Stomach smooth muscle (tissue), 2 donors: ENCODE results near the gene ABCB8.

Experiments used
- H3K27ac ChIP-seq: one replicate; pipeline ENCODE4 v1.7.0; 2013; ENCODE audit warnings: mild to moderate bottlenecking, low read length, inconsistent platforms
- H3K27me3 ChIP-seq, 2 donors: one replicate each; pipeline ENCODE4 v1.7.0; 2013; ENCODE audit warnings: low read length in 2 of 2; ENCODE audit not compliant: insufficient read depth in 2 of 2, control insufficient read depth in 1 of 2
- H3K36me3 ChIP-seq, 2 donors: one replicate each; pipeline ENCODE4 v1.7.0; 2013; ENCODE audit warnings: low read length in 2 of 2; ENCODE audit not compliant: control insufficient read depth in 2 of 2, insufficient read depth in 2 of 2
- H3K4me1 ChIP-seq: one replicate; pipeline ENCODE4 v1.7.0; 2013; ENCODE audit warnings: low read length; ENCODE audit not compliant: control insufficient read depth, insufficient read depth
- H3K4me3 ChIP-seq, 2 donors: one replicate each; pipeline ENCODE4 v1.7.0; 2013; ENCODE audit warnings: low read length in 2 of 2
- H3K9ac ChIP-seq, 2 donors: one replicate each; pipeline ENCODE4 v1.7.0; 2013; ENCODE audit warnings: low read length in 2 of 2, mild to moderate bottlenecking in 1 of 2
- H3K9me3 ChIP-seq, 2 donors: one replicate each; pipeline ENCODE4 v1.7.0; 2013; ENCODE audit warnings: low read length in 2 of 2; ENCODE audit not compliant: control insufficient read depth in 2 of 2
- donor health status: healthy.
- donor health status: Pancreatic carcinoma.

Gene ABCB8

DNA sequence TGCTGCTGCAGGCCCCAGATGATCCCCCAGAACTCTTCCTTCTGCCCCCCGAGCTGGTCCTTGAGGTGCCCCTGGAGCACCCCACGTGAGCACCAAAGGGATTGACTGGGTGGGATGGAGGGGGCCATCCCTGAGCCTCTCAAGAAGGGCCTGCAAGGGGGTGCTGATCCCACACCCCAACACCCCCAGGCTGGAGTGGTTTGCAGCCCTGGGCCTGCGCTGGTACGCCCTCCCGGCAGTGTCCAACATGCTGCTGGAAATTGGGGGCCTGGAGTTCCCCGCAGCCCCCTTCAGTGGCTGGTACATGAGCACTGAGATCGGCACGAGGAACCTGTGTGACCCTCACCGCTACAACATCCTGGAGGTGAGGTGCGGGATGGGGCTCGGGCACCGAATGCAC is 29.2 kb upstream of the ABCB8 start:
- Histone ChIP-seq H3K27me3 (no peaks in the 10 kb centered on the region), H3K9ac (no peak overlapping the region), H3K9me3 (no peaks in the 10 kb centered on the region), H3K4me3 (no peak overlapping the region), H3K36me3 (no peaks in the 10 kb centered on the region), H3K27ac (no peak overlapping the region), H3K4me1 (no peaks in the 10 kb centered on the region)

DNA sequence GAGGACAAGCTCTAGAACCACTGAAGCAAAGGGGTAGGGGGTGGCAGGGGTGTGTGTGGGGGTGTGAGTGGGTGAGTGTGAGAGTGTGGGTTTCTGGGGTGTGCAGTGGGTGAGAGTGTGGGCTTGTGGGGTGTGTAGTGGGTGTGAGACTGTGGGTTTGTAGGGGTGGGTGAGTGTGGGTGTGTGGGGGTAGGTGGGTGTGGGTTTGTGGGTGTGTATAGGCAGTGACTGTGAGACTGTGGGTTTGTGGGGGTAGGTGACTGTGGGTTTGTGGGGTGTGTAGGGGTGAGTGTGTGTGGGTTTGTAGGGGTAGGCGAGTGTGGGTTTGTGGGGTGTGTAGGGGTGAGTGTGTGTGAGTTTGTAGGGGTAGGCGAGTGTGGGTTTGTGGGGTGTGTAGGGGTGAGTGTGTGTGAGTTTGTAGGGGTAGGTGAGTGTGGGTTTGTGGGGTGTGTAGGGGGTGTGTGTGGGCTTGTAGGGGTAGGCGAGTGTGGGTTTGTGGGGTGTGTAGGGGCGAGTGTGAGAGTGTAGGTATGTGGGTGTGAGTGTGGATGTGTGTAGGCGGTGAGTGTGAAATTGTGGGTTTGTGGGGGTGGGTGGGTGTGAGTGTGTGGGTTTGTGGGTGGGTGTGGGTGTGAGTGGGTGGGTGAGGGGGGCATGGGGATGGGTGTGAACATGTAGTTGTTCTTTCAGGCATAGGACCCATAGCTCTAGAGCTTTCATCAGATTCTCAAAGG is 28.6 kb upstream of the ABCB8 start:
- Histone ChIP-seq H3K27me3 (no peaks in the 10 kb centered on the region), H3K9ac (no peak overlapping the region), H3K9me3 (no peaks in the 10 kb centered on the region), H3K4me3 (no peak overlapping the region), H3K27ac (no peak overlapping the region), H3K4me1 (no peaks in the 10 kb centered on the region), H3K36me3 (no peaks in the 10 kb centered on the region)

DNA sequence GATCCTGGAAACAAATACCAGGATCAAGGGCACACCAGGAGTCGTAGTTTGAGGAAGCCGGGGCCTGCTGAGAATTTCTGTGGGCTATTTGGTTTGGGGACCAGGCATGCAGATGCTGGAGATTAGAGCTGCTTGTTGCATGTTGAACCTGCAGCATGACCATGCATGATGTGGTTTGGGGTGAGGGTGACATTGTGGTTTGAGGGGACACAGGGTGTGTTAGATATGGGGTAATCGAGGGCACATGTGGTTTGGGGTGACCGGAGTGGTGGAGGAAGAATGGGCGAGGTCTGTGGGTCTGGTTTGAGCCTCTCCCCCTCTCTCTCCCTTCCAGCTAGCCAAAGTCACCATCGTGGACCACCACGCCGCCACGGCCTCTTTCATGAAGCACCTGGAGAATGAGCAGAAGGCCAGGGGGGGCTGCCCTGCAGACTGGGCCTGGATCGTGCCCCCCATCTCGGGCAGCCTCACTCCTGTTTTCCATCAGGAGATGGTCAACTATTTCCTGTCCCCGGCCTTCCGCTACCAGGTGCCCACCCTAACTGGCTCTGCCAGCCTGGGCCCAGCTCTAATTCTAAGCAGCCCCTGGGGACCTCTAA is 27.3 kb upstream of the ABCB8 start:
- Histone ChIP-seq H3K9me3 (no peaks in the 10 kb centered on the region), H3K27me3 (no peaks in the 10 kb centered on the region), H3K4me3 (no peak overlapping the region), H3K9ac (no peak overlapping the region), H3K36me3 (no peaks in the 10 kb centered on the region), H3K4me1 (no peaks in the 10 kb centered on the region), H3K27ac (no peak overlapping the region)

DNA sequence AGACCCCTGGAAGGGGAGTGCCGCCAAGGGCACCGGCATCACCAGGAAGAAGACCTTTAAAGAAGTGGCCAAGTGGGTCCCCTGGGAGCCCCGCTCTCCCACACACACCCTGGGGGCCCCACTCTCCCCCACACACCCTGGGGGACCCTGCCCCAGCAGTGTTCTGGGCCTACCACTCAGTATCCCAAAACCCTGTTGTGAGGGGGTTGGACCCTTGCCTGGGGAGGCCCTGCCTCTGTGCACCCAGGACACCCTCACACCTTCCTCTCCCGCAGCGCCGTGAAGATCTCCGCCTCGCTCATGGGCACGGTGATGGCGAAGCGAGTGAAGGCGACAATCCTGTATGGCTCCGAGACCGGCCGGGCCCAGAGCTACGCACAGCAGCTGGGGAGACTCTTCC is 26.7 kb upstream of the ABCB8 start:
- Histone ChIP-seq H3K4me1 (no peaks in the 10 kb centered on the region), H3K9me3 (no peaks in the 10 kb centered on the region)

DNA sequence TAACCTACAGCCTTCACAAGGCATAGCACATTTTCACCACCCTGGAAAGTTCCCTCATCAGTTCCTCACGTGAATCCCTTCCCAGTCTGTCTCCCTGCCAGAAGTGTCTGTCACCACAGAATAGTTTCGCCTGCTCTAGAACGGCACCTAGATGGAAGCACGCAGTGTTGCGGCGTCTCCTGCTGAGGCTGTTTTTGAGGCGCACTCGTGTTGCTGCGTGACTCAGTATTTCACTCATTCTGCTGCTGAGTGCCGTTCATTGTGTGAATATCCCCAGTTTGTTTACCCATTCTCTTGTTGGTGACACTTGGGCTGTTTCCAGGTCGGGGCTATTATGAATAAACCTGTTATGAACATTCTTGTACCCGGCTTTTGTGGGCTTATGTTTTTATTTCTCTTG is 24.7 kb upstream of the ABCB8 start:
- Histone ChIP-seq H3K9me3 (no peaks in the 10 kb centered on the region), H3K9ac (no peak overlapping the region), H3K36me3 (no peaks in the 10 kb centered on the region), H3K27me3 (no peaks in the 10 kb centered on the region), H3K4me1 (peaks cover 8% of the 10 kb centered on the region), H3K27ac (no peak overlapping the region), H3K4me3 (no peak overlapping the region)

More for the DNA sequence above, 26.7 kb upstream of the ABCB8 start:
- no peak overlapping the region for H3K27ac ChIP-seq
- H3K27me3 ChIP-seq = no peaks in the 10 kb centered on the region
- H3K9ac ChIP-seq = no peak overlapping the region
- H3K36me3 ChIP-seq = no peaks in the 10 kb centered on the region
- H3K4me3 ChIP-seq = no peak overlapping the region

DNA sequence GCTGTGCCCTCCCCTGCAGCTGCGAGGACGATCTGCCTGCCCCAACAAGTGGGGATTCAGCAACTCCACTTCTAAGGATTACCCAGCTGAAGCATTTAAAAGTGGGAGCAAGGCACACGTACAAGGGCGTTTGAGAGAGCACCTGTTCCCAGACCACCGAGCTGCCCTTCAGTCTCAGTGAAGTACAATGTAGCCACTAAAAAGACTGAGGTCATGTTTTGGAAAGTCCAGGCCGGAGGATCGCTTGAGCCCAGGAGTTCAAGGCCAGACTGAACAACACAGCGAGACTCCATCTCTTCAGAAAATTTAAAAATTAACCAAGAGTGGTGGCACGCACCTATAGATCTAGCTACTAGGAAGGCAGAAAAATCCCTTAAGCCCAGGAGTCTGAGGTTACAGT is 22.7 kb upstream of the ABCB8 start:
- no peaks in the 10 kb centered on the region for H3K36me3 ChIP-seq
- no peak overlapping the region for H3K4me3 ChIP-seq
- H3K9me3 ChIP-seq = no peaks in the 10 kb centered on the region

DNA sequence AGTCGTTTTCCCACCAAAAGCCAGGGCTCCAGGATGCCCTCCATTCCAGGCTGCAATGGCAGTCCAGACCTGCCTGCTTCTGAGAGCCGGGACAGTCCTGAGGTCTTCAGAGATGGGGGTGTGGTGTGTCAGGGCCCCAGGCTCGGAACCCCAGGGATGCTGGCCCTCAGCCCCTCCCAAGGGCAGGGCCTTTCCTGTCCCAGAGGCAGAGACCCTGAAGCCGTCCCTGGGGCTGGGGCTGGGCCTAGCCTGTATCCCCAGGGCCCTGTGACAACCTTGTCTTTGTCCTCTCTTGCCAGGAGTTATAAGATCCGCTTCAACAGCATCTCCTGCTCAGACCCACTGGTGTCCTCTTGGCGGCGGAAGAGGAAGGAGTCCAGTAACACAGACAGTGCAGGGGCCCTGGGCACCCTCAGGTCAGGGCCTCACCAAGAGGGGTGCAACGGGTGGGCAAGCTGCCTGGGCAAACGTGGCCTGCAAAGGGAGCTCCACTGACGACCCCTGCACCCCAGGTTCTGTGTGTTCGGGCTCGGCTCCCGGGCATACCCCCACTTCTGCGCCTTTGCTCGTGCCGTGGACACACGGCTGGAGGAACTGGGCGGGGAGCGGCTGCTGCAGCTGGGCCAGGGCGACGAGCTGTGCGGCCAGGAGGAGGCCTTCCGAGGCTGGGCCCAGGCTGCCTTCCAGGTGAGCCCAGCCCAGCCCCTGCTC is 21.5 kb upstream of the ABCB8 start:
- Histone ChIP-seq H3K9ac (no peak overlapping the region), H3K27ac (no peak overlapping the region), H3K36me3 (no peaks in the 10 kb centered on the region), H3K4me3 (no peak overlapping the region), H3K9me3 (no peaks in the 10 kb centered on the region), H3K27me3 (peaks cover 3 to 6% of the 10 kb centered on the region in 2 donors), H3K4me1 (peaks cover 15% of the 10 kb centered on the region)

More for the DNA sequence above, 22.7 kb upstream of the ABCB8 start:
- H3K27ac ChIP-seq = no peak overlapping the region
- peaks cover 14% of the 10 kb centered on the region for H3K4me1 ChIP-seq
- peaks cover 3 to 6% of the 10 kb centered on the region in 2 donors for H3K27me3 ChIP-seq
- H3K9ac ChIP-seq = no peak overlapping the region

DNA sequence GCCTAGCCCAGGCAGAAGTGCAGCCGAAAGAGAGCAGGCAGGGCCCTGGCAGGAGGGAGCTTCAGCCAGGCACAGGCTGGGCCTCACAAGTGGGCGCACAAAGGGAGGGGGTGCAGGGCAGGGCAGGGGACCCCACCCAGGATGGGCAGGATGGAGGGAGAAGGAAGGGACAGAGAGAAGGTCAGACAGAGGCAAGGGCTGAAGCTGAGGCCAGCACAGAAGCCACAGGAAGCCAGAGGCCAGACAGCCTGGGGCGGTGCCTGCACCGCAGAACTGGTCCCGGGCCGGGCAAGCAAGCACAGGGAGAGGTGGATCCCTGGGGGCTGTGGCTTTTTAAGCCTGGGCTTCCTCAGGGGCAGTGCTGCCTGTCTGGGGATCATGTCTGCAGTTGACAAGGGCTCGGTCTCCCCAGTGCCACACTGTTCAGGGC is 20.8 kb upstream of the ABCB8 start:
- H3K9me3 ChIP-seq = no peaks in the 10 kb centered on the region
- H3K27ac ChIP-seq = no peak overlapping the region
- H3K27me3 ChIP-seq = peaks cover 8 to 10% of the 10 kb centered on the region in 2 donors
- H3K9ac ChIP-seq = no peak overlapping the region
- H3K4me1 ChIP-seq = peaks cover 16% of the 10 kb centered on the region
- no peak overlapping the region for H3K4me3 ChIP-seq
- H3K36me3 ChIP-seq = no peaks in the 10 kb centered on the region

DNA sequence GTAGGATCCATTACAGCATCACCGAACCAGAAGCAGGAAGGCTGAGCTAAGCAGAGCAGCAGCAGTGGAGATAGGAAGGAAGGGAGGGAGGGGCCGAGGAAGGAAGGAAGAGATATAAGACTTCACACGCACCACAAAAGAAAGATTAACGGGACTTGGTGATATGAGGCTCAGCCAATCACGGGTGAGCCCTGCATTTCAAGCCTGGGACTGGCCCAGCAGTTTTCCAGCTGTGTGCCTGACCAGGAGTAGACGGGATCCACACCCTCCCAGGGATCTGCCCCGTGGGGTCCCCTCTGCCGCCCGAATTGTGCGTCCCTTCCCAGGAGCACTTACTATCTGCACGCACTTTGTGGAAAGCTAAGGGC is 20.1 kb upstream of the ABCB8 start:
- H3K4me3 ChIP-seq = peak overlapping the region in 1 of 2 donors; percentile 54
- no peaks in the 10 kb centered on the region for H3K9me3 ChIP-seq
- peaks cover 22% of the 10 kb centered on the region for H3K4me1 ChIP-seq
- no peaks in the 10 kb centered on the region for H3K36me3 ChIP-seq
- H3K9ac ChIP-seq = no peak overlapping the region
- H3K27me3 ChIP-seq = peaks cover 8 to 17% of the 10 kb centered on the region in 2 donors
- no peak overlapping the region for H3K27ac ChIP-seq

DNA sequence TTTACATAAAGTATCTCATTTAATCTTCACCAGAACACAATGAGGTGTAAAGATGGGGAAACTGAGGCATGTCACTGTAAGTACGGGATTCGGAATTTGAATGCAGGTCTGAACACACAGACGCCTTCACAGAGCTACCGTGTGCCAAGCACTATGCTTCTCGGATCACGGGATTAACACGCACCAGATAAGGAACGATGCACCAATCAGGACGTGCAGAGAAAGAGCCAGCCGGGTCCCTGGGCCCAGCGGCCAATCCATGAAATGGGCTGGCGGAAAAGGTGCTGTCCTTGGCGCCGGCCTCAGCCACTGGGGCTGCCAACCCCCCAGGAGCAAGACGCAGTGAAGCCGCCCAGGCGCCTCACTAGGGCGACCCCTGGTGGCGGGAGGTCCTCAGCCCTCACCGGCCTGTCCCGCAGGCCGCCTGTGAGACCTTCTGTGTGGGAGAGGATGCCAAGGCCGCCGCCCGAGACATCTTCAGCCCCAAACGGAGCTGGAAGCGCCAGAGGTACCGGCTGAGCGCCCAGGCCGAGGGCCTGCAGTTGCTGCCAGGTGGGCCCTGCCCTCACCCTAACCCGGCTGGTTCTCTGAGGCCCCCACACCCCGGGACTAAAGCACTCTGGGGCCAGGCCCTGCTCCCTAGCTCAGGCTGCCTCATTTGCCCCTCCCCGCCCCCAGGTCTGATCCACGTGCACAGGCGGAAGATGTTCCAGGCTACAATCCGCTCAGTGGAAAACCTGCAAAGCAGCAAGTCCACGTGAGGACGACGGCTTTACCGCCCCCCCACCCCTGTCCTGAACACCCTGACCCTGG is 19.5 kb upstream of the ABCB8 start:
- peak overlapping the region in 1 of 2 donors; percentile 54 for H3K4me3 ChIP-seq

More for the DNA sequence above, 19.5 kb upstream of the ABCB8 start:
- Histone ChIP-seq H3K9ac (no peak overlapping the region), H3K27me3 (peaks cover 8 to 19% of the 10 kb centered on the region in 2 donors), H3K36me3 (no peaks in the 10 kb centered on the region), H3K9me3 (no peaks in the 10 kb centered on the region), H3K4me1 (peaks cover 26% of the 10 kb centered on the region), H3K27ac (no peak overlapping the region)
